Measurements from ENCODE around the gene PHAF1.

Gene PHAF1

GRCh38 chr16:67161595-67162058 lies 51.9 kb downstream of the PHAF1 start:
- H3K36me3 ChIP-seq (ENCODE audit: insufficient read depth, low read length), result no peaks in the 10 kb centered on the region
- H2AFZ ChIP-seq (ENCODE audit: low read length), result no peak overlapping the region
- no peak overlapping the region for H3K4me3 ChIP-seq (ENCODE audit: low read depth, low read length, poor library complexity, severe bottlenecking)
- no peaks in the 10 kb centered on the region for H3K9me3 ChIP-seq (ENCODE audit: low read length)
- no peak overlapping the region; the same call in 1 of the 2 replicates for H3K4me2 ChIP-seq (ENCODE audit: low read length)
- TF ChIP-seq CTCF (IDR thresholded peaks at IDR 0.05; ENCODE audit: low read length) (no peak), EZH2 (IDR thresholded peaks at IDR 0.05; ENCODE audit: borderline replicate concordance, low read length) (no peak)
- peaks cover 30% of the 10 kb centered on the region for H3K4me1 ChIP-seq (ENCODE audit: insufficient read depth, low read length, severe bottlenecking)
- H3K9ac ChIP-seq (ENCODE audit: low read length), result no peak overlapping the region
- H3K27me3 ChIP-seq (ENCODE audit: insufficient read depth, low read length), result no peaks in the 10 kb centered on the region; the same call in 1 of the 2 replicates
- H4K20me1 ChIP-seq (ENCODE audit: insufficient read depth, low read length), result no peaks in the 10 kb centered on the region
- no peaks in the 10 kb centered on the region for H3K79me2 ChIP-seq (ENCODE audit: insufficient read depth, low read length)
- H3F3A ChIP-seq (ENCODE audit: insufficient read depth, low read length), result no peaks in the 10 kb centered on the region
- H3K27ac ChIP-seq (ENCODE audit: low read depth, low read length, poor library complexity, severe bottlenecking), result no peak overlapping the region
- no peaks in the 10 kb centered on the region for H3K9me2 ChIP-seq (ENCODE audit: low read depth, low read length)

GRCh38 chr16:67162506-67163163 lies 52.9 kb downstream of the PHAF1 start:
- H3K27me3 ChIP-seq (ENCODE audit: insufficient read depth, low read length), result no peaks in the 10 kb centered on the region; the same call in 1 of the 2 replicates
- no peak overlapping the region for H2AFZ ChIP-seq (ENCODE audit: low read length)
- no peak overlapping the region for H3K27ac ChIP-seq (ENCODE audit: low read depth, low read length, poor library complexity, severe bottlenecking)
- peaks cover 30% of the 10 kb centered on the region for H3K4me1 ChIP-seq (ENCODE audit: insufficient read depth, low read length, severe bottlenecking)
- peak overlapping the region; percentile 56; the same call in 1 of the 2 replicates for H3K4me2 ChIP-seq (ENCODE audit: low read length)
- H3K79me2 ChIP-seq (ENCODE audit: insufficient read depth, low read length), result no peaks in the 10 kb centered on the region
- H4K20me1 ChIP-seq (ENCODE audit: insufficient read depth, low read length), result no peaks in the 10 kb centered on the region
- no peak overlapping the region for H3K9ac ChIP-seq (ENCODE audit: low read length)
- H3F3A ChIP-seq (ENCODE audit: insufficient read depth, low read length), result no peaks in the 10 kb centered on the region
- TF ChIP-seq CTCF (IDR thresholded peaks at IDR 0.05; ENCODE audit: low read length) (no peak), EZH2 (IDR thresholded peaks at IDR 0.05; ENCODE audit: borderline replicate concordance, low read length) (no peak)
- H3K36me3 ChIP-seq (ENCODE audit: insufficient read depth, low read length), result no peaks in the 10 kb centered on the region
- H3K9me3 ChIP-seq (ENCODE audit: low read length), result no peaks in the 10 kb centered on the region
- no peaks in the 10 kb centered on the region for H3K9me2 ChIP-seq (ENCODE audit: low read depth, low read length)
- H3K4me3 ChIP-seq (ENCODE audit: low read depth, low read length, poor library complexity, severe bottlenecking), result peak overlapping the region; percentile 44

GRCh38 chr16:67163164-67163998 lies 53.6 kb downstream of the PHAF1 start:
- Histone ChIP-seq H3K9me3 (ENCODE audit: low read length) (no peaks in the 10 kb centered on the region), H3F3A (ENCODE audit: insufficient read depth, low read length) (no peaks in the 10 kb centered on the region), H4K20me1 (ENCODE audit: insufficient read depth, low read length) (no peaks in the 10 kb centered on the region), H3K9me2 (ENCODE audit: low read depth, low read length) (no peaks in the 10 kb centered on the region), H3K79me2 (ENCODE audit: insufficient read depth, low read length) (no peaks in the 10 kb centered on the region), H2AFZ (ENCODE audit: low read length) (no peak overlapping the region), H3K27me3 (ENCODE audit: insufficient read depth, low read length) (no peaks in the 10 kb centered on the region; the same call in 1 of the 2 replicates), H3K27ac (ENCODE audit: low read depth, low read length, poor library complexity, severe bottlenecking) (no peak overlapping the region), H3K4me3 (ENCODE audit: low read depth, low read length, poor library complexity, severe bottlenecking) (peak overlapping the region; percentile 44), H3K4me1 (ENCODE audit: insufficient read depth, low read length, severe bottlenecking) (peaks cover 27% of the 10 kb centered on the region), H3K9ac (ENCODE audit: low read length) (no peak overlapping the region), H3K36me3 (ENCODE audit: insufficient read depth, low read length) (no peaks in the 10 kb centered on the region), H3K4me2 (ENCODE audit: low read length) (peak overlapping the region; percentile 56)
- TF ChIP-seq CTCF (IDR thresholded peaks at IDR 0.05; ENCODE audit: low read length) (no peak), EZH2 (IDR thresholded peaks at IDR 0.05; ENCODE audit: borderline replicate concordance, low read length) (no peak)
